ENCODE results near the gene CD79A. TPM values are rescaled to one million over a fixed set of nuclear protein-coding genes. Genes with fewer than 3 reads are reported as not detected.

The CD79A gene
- total RNA-seq, 1 experiment from 2014 or later: 0.69 TPM

DNA sequence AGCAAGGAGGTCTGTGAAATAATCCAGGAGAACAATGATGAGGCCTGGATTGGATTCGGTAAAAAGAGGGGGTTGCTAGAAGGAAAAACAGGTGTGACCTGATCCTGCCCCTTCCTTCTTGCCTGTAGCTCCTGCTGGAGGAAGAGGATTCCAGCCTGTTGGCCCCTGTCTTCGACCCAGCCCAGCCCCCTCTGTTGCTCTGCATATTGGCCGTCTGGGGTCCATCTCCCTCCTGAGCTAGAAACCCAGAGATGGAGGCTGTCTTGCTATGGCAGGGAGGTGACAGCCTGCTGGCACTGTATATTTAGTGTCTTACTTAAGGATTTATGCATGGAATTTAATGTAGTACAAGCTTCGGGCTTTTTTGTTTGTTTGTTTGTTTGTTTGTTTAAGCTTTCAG is 25.6 kb upstream of the CD79A start:
- TF ChIP-seq, protein P1, sequence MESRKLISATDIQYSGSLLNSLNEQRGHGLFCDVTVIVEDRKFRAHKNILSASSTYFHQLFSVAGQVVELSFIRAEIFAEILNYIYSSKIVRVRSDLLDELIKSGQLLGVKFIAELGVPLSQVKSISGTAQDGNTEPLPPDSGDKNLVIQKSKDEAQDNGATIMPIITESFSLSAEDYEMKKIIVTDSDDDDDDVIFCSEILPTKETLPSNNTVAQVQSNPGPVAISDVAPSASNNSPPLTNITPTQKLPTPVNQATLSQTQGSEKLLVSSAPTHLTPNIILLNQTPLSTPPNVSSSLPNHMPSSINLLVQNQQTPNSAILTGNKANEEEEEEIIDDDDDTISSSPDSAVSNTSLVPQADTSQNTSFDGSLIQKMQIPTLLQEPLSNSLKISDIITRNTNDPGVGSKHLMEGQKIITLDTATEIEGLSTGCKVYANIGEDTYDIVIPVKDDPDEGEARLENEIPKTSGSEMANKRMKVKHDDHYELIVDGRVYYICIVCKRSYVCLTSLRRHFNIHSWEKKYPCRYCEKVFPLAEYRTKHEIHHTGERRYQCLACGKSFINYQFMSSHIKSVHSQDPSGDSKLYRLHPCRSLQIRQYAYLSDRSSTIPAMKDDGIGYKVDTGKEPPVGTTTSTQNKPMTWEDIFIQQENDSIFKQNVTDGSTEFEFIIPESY (IDR thresholded peaks at IDR 0.05; ENCODE audit: extremely low read depth, insufficient replicate concordance, low read length): no peak
- TF ChIP-seq ELF1 (IDR thresholded peaks at IDR 0.05; ENCODE audit: borderline replicate concordance, low read depth): no peak
- no peak for TF ChIP-seq YY1 (IDR thresholded peaks at IDR 0.05; ENCODE audit: extremely low read depth, insufficient replicate concordance, low read depth, low read length)
- TF ChIP-seq SIN3A (IDR thresholded peaks at IDR 0.05; ENCODE audit: low read depth): no peak
- no peak for TF ChIP-seq CBX3 (IDR thresholded peaks at IDR 0.05; ENCODE audit: low read depth)
- TF ChIP-seq, protein P2, sequence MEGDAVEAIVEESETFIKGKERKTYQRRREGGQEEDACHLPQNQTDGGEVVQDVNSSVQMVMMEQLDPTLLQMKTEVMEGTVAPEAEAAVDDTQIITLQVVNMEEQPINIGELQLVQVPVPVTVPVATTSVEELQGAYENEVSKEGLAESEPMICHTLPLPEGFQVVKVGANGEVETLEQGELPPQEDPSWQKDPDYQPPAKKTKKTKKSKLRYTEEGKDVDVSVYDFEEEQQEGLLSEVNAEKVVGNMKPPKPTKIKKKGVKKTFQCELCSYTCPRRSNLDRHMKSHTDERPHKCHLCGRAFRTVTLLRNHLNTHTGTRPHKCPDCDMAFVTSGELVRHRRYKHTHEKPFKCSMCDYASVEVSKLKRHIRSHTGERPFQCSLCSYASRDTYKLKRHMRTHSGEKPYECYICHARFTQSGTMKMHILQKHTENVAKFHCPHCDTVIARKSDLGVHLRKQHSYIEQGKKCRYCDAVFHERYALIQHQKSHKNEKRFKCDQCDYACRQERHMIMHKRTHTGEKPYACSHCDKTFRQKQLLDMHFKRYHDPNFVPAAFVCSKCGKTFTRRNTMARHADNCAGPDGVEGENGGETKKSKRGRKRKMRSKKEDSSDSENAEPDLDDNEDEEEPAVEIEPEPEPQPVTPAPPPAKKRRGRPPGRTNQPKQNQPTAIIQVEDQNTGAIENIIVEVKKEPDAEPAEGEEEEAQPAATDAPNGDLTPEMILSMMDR (IDR thresholded peaks at IDR 0.05 in 2 of 3, conservative IDR thresholded peaks at IDR 0.05 in 1 of 3; ENCODE audit: borderline replicate concordance in 1 of 3, insufficient read depth in 1 of 3, low read depth in 2 of 3, low read length in 2 of 3): no peak
- TF ChIP-seq, protein P3, sequence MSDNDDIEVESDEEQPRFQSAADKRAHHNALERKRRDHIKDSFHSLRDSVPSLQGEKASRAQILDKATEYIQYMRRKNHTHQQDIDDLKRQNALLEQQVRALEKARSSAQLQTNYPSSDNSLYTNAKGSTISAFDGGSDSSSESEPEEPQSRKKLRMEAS (IDR thresholded peaks at IDR 0.05): no peak
- TF ChIP-seq, protein P4, sequence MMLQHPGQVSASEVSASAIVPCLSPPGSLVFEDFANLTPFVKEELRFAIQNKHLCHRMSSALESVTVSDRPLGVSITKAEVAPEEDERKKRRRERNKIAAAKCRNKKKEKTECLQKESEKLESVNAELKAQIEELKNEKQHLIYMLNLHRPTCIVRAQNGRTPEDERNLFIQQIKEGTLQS (IDR thresholded peaks at IDR 0.05): no peak
- TF ChIP-seq ZFX (IDR thresholded peaks at IDR 0.05): no peak
- TF ChIP-seq SP1 (IDR thresholded peaks at IDR 0.05; ENCODE audit: low read depth): no peak
- no peak for TF ChIP-seq EZH2 (IDR thresholded peaks at IDR 0.05)
- no peak for TF ChIP-seq FOSL1 (IDR thresholded peaks at IDR 0.05; ENCODE audit: low read depth)
- TF ChIP-seq EGR1 (IDR thresholded peaks at IDR 0.05; ENCODE audit: low read depth): no peak
- no peak for TF ChIP-seq RAD21 (IDR thresholded peaks at IDR 0.05; ENCODE audit: low read depth)
- Histone ChIP-seq H3K4me3 (replicated peaks in 1 of 2; ENCODE audit: low read depth in 1 of 2, low read length in 2 of 2) (no peak overlapping the region), H3K4me1 (ENCODE audit: control insufficient read depth in 1 of 2, insufficient read depth in 2 of 2, low read length in 2 of 2) (no peaks in the 10 kb centered on the region), H3K36me3 (ENCODE audit: control insufficient read depth in 1 of 2, insufficient read depth in 2 of 2, low read length in 2 of 2) (no peaks in the 10 kb centered on the region), H3K27ac (ENCODE audit: low read depth, low read length) (no peak overlapping the region), H3K27me3 (ENCODE audit: insufficient read depth, low read length) (peaks cover 39% of the 10 kb centered on the region), H3K9me3 (ENCODE audit: control insufficient read depth in 1 of 2, insufficient read depth in 1 of 2, low read depth in 1 of 2, low read length in 2 of 2) (no peaks in the 10 kb centered on the region), H3K9ac (ENCODE audit: low read length) (no peak overlapping the region), H3K9me2 (ENCODE audit: insufficient read depth) (no peaks in the 10 kb centered on the region), H3K79me2 (ENCODE audit: insufficient read depth, low read length) (no peaks in the 10 kb centered on the region), H4K20me1 (ENCODE audit: insufficient read depth) (no peaks in the 10 kb centered on the region), H2AFZ (ENCODE audit: low read depth, low read length, poor library complexity, severe bottlenecking) (no peak overlapping the region), H3K4me2 (ENCODE audit: low read length) (no peak overlapping the region)
- ChIA-PET RAD21 (ENCODE audit: low non-redundant PET in 1 of 2, low total read pairs in 2 of 2, uncharacterized antibody in 2 of 2, unreplicated experiment in 2 of 2) (no interaction called here), CTCF (interaction anchor here (1.3 kb wide), 1 partner anchor 15 kb away, joined by 9 read pairs; no protein-coding TSS in a partner anchor), POLR2A (no interaction called here)
- ATAC-seq (no peak), DNase-seq (ENCODE audit: low read depth, low spot score) (no peak)
- intact Hi-C loops (cut with micrococcal nuclease): no loop called here
- no TSS peak for BruUV-seq (replicated peaks)

All from HCT116 (cell line).